K562 (cell line): Measurements from ENCODE around the gene INPP1. TPM values are rescaled to one million over a fixed set of nuclear protein-coding genes. Genes with fewer than 3 reads are reported as not detected.

Source experiments
- CBX5 ChIP-seq: IDR thresholded peaks from 2 replicates; pipeline ENCODE4 v1.6.1; 2014; ENCODE audit warnings: low read depth, borderline replicate concordance
- CCNT2 ChIP-seq: IDR thresholded peaks from 2 replicates; pipeline ENCODE4 v1.6.1; 2011; ENCODE audit warnings: borderline replicate concordance, low read depth, mild to moderate bottlenecking, moderate library complexity, mixed read lengths, low read length; ENCODE audit not compliant: insufficient read length; ENCODE audit errors: extremely low read depth
- CHCHD3 ChIP-seq: fragments of 250-450 bp; sonication (Bioruptor Pico); IDR thresholded peaks from 2 replicates; pipeline ENCODE4 v2.1.2; 2022; ENCODE audit warnings: mild to moderate bottlenecking
- CREM ChIP-seq: IDR thresholded peaks from 2 replicates; pipeline ENCODE4 v1.6.1; 2014; ENCODE audit warnings: antibody characterized with exemption, low read depth
- EP400 ChIP-seq: fragments of 450-650 bp; IDR thresholded peaks from 2 replicates; pipeline ENCODE4 v1.6.1; 2017; ENCODE audit warnings: antibody characterized with exemption, mild to moderate bottlenecking, moderate library complexity
- GABPA ChIP-seq: fragments of 200-800 bp; sonication (Bioruptor generic); conservative IDR thresholded peaks from 2 replicates; pipeline ENCODE4 v1.6.1; 2016; ENCODE audit warnings: low read depth, missing genetic modification characterization, missing compliant biosample characterization
- GTF2A2 ChIP-seq: IDR thresholded peaks from 2 replicates; pipeline ENCODE4 v1.6.1; 2016; ENCODE audit warnings: mild to moderate bottlenecking, missing genetic modification characterization, missing compliant biosample characterization
- HMG20B ChIP-seq: fragments of 250-450 bp; sonication (Bioruptor Pico); IDR thresholded peaks from 2 replicates; pipeline ENCODE4 v1.5.0; 2021; ENCODE audit warnings: mild to moderate bottlenecking
- HMGN3 ChIP-seq: IDR thresholded peaks from 2 replicates; pipeline ENCODE4 v1.6.1; 2011; ENCODE audit warnings: borderline replicate concordance, low read depth, mild to moderate bottlenecking, mixed read lengths, low read length; ENCODE audit not compliant: insufficient read length; ENCODE audit errors: extremely low read depth
- IFI16 ChIP-seq: fragments of 250-450 bp; sonication (Bioruptor Pico); IDR thresholded peaks from 2 replicates; pipeline ENCODE4 v2.1.2; 2022; ENCODE audit warnings: mild to moderate bottlenecking, inconsistent platforms
- ILF3 ChIP-seq: fragments of 450-650 bp; IDR thresholded peaks from 2 replicates; pipeline ENCODE4 v1.6.1; 2018; ENCODE audit warnings: antibody characterized with exemption, mild to moderate bottlenecking, moderate library complexity, borderline replicate concordance
- MAFF ChIP-seq: IDR thresholded peaks from 2 replicates; pipeline ENCODE4 v1.6.1; 2012; ENCODE audit warnings: low read length, improper control_type of control experiment
- MXI1 ChIP-seq: IDR thresholded peaks from 2 replicates; pipeline ENCODE4 v1.6.1; 2011; ENCODE audit warnings: low read depth, mild to moderate bottlenecking, improper control_type of control experiment, low read length
- NCOA2 ChIP-seq, 2 experiments: fragments of 450-650 bp; IDR thresholded peaks; 2 replicates each; pipeline ENCODE4 v1.6.1; 2018; ENCODE audit warnings: mild to moderate bottlenecking in 2 of 2, moderate library complexity in 1 of 2; ENCODE audit not compliant: partially characterized antibody in 2 of 2
- NCOR1 ChIP-seq: fragments of 450-650 bp; IDR thresholded peaks from 2 replicates; pipeline ENCODE4 v1.6.1; 2016; ENCODE audit warnings: mild to moderate bottlenecking, moderate library complexity
- NUFIP1 ChIP-seq: fragments of 450-650 bp; IDR thresholded peaks from 2 replicates; pipeline ENCODE4 v1.6.1; 2018; ENCODE audit not compliant: partially characterized antibody
- PCBP1 ChIP-seq: fragments of 200-400 bp; formaldehyde crosslinking; IDR thresholded peaks from 2 replicates; pipeline ENCODE4 v1.6.1; 2018; ENCODE audit warnings: mild to moderate bottlenecking, low read depth, low read length; ENCODE audit not compliant: poor library complexity, severe bottlenecking
- SRF ChIP-seq, 2 experiments: fragments of 250-450, 450-650 bp in 1 of 2; sonication (Bioruptor Pico) in 1 of 2; sonication (generic) in 1 of 2; formaldehyde crosslinking; IDR thresholded peaks; 2 replicates each; pipeline versions ENCODE4 v1.5.0 to v1.5.1; 2020 to 2022; ENCODE audit warnings: mild to moderate bottlenecking in 1 of 2, missing genetic modification reagents in 1 of 2
- SRSF9 ChIP-seq: fragments of 200-400 bp; formaldehyde crosslinking; IDR thresholded peaks from 2 replicates; pipeline ENCODE4 v1.6.1; 2017; ENCODE audit warnings: low read depth, low read length, borderline replicate concordance
- TCF15 ChIP-seq: fragments of 250-450 bp; sonication (Bioruptor Pico); IDR thresholded peaks from 2 replicates; pipeline ENCODE4 v1.8.0; 2022; ENCODE audit warnings: moderate library complexity, mild to moderate bottlenecking, inconsistent platforms
- U2AF2 ChIP-seq: fragments of 200-400 bp; formaldehyde crosslinking; optimal IDR thresholded peaks from 2 replicates; pipeline ENCODE3; 2017; ENCODE audit warnings: low read depth, mild to moderate bottlenecking, low read length
- ZFP30 ChIP-seq: fragments of 250-450 bp; sonication (Bioruptor Pico); IDR thresholded peaks from 2 replicates; pipeline ENCODE4 v1.8.0; 2022; ENCODE audit warnings: moderate library complexity, mild to moderate bottlenecking, inconsistent platforms, borderline replicate concordance
- ZNF239 ChIP-seq: fragments of 250-450 bp; sonication (Bioruptor Pico); IDR thresholded peaks from 2 replicates; pipeline ENCODE4 v1.4.0; 2020; ENCODE audit warnings: mild to moderate bottlenecking
- polyA plus RNA-seq, 8 experiments: library from polyadenylated mRNA; depleted of rRNA in 4 of 8; stranded (reverse) in 5 of 8; unstranded in 3 of 8; fragments of >200 nt; fragmentation: Nextera tagmentation in 2 of 8; fragmentation: Illumina TruSeq in 1 of 8; extraction: Ambion mirVana in 2 of 8; extraction: Trizol in 1 of 8; gene quantifications; 2 replicates each; pipeline versions ENCODE4 v1.2.1 to v1.2.3, GENCODE V29; 2011 to 2014; ENCODE audit warnings: inconsistent platforms in 1 of 8, missing spikeins in 1 of 8
- total RNA-seq, 7 experiments: library from RNA; depleted of rRNA in 6 of 7; stranded (reverse); fragments of >200 nt in 6 of 7; fragmentation: Illumina TruSeq in 2 of 7; extraction: Trizol in 2 of 7; gene quantifications; 2 replicates each; pipeline versions ENCODE4 v1.2.1 to v1.2.3, GENCODE V29; 2011 to 2021; ENCODE audit warnings: low replicate concordance in 1 of 7
- TF ChIP-seq, protein P1 (sequence below), 2 experiments: IDR thresholded peaks; 2 replicates each; pipeline ENCODE4 v1.6.1; 2011; ENCODE audit warnings: borderline replicate concordance in 1 of 2, control low read depth in 1 of 2, low read depth in 1 of 2, low read length in 1 of 2, mild to moderate bottlenecking in 1 of 2, mixed read lengths in 1 of 2, moderate library complexity in 1 of 2; ENCODE audit not compliant: insufficient read depth in 1 of 2, insufficient read length in 1 of 2, poor library complexity in 1 of 2, severe bottlenecking in 1 of 2; ENCODE audit errors: extremely low read depth in 1 of 2
- TF ChIP-seq, protein P2 (sequence below): sonication (generic); formaldehyde crosslinking; IDR thresholded peaks from 2 replicates; pipeline ENCODE4 v1.8.0; 2022; ENCODE audit warnings: mild to moderate bottlenecking, missing genetic modification reagents
- TF ChIP-seq, protein P3 (sequence below): sonication (generic); formaldehyde crosslinking; IDR thresholded peaks from 2 replicates; pipeline ENCODE4 v1.8.0; 2022; ENCODE audit warnings: missing genetic modification reagents, mild to moderate bottlenecking, borderline replicate concordance

Gene INPP1
- total and polyA plus RNA-seq, 9 of the 15 experiments (the other 6 are each of a cell fraction or from before 2014, with no cell fraction given): 3.7 to 11.8 (median 6.5) TPM

DNA sequence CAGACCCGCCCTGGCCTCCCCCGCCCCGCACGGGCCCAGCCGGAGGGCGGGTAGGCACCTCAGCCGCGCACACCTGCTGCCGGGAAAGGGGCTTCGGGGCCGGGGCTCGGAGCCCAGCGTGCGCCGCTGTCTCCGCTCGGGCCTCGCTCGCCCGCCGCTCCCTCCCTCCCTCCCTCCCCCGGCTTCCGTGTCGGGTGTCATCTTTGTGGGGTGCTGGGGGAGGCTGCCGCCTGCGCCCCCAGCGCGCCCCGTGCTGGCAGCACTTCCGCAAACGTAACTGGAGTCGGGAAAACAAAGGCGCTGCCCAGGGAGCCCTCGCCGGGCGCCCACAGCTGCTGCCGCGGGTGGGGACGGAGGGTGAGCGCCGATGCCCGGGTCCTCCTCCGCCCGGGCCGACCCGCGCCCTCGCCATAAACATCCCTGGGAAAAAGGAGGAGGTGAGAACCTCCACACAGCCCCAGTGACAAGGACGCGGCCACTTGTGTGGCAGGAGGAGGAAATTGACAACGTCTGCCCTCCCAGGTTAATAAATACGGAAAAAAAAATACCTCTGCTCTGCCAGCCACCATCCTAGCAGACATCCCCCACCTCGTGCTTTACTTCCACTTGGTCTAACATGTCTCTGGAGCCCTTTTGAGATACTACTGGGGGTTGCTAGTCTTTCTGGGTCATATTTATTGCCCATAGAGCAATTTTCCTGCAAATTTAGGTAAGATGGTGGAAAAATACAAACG, 65.3 kb downstream of the INPP1 start (continued):
- TF ChIP-seq, protein P1, sequence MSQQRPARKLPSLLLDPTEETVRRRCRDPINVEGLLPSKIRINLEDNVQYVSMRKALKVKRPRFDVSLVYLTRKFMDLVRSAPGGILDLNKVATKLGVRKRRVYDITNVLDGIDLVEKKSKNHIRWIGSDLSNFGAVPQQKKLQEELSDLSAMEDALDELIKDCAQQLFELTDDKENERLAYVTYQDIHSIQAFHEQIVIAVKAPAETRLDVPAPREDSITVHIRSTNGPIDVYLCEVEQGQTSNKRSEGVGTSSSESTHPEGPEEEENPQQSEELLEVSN (IDR thresholded peaks at IDR 0.05; ENCODE audit: borderline replicate concordance in 1 of 2, extremely low read depth in 1 of 2, insufficient read depth in 1 of 2, insufficient read length in 1 of 2, low read depth in 1 of 2, low read length in 1 of 2, poor library complexity in 1 of 2, severe bottlenecking in 1 of 2): peak in 1 of 2 experiments; percentile 1
- no peak for TF ChIP-seq MXI1
- TF ChIP-seq NCOA2 (IDR thresholded peaks at IDR 0.05; ENCODE audit: partially characterized antibody in 2 of 2): no peak
- no peak for TF ChIP-seq GTF2A2 (tag)
- TF ChIP-seq, protein P2, sequence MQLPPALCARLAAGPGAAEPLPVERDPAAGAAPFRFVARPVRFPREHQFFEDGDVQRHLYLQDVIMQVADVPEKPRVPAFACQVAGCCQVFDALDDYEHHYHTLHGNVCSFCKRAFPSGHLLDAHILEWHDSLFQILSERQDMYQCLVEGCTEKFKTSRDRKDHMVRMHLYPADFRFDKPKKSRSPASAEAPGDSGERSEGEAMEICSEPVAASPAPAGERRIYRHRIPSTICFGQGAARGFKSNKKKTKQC: no peak
- TF ChIP-seq, protein P3, sequence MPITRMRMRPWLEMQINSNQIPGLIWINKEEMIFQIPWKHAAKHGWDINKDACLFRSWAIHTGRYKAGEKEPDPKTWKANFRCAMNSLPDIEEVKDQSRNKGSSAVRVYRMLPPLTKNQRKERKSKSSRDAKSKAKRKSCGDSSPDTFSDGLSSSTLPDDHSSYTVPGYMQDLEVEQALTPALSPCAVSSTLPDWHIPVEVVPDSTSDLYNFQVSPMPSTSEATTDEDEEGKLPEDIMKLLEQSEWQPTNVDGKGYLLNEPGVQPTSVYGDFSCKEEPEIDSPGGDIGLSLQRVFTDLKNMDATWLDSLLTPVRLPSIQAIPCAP: no peak
- no peak for TF ChIP-seq NCOR1
- TF ChIP-seq GABPA (tag): peak; percentile 30; the same call in 1 of the 2 replicates
- peak; percentile 15 for TF ChIP-seq HMGN3
- TF ChIP-seq CHCHD3 (CRISPR knock-in tag): no peak
- no peak for TF ChIP-seq TCF15 (CRISPR knock-in tag)
- peak; percentile 56 for TF ChIP-seq PCBP1
- TF ChIP-seq CBX5: no peak
- peak; percentile 23; the same call in 1 of the 2 replicates for TF ChIP-seq CREM
- no peak for TF ChIP-seq MAFF
- TF ChIP-seq U2AF2: no peak
- TF ChIP-seq SRF (CRISPR knock-in tag; IDR thresholded peaks at IDR 0.05): no peak
- TF ChIP-seq EP400: peak; percentile 40; the same call in 1 of the 2 replicates
- TF ChIP-seq NUFIP1: no peak
- TF ChIP-seq HMG20B (CRISPR knock-in tag): no peak
- no peak for TF ChIP-seq ILF3
- TF ChIP-seq IFI16 (CRISPR knock-in tag): no peak
- no peak for TF ChIP-seq ZFP30 (CRISPR knock-in tag)
- no peak for TF ChIP-seq CCNT2
- no peak for TF ChIP-seq SRSF9
- TF ChIP-seq ZNF239 (CRISPR knock-in tag): no peak
